Stimulated activated naive CD4-positive, alpha-beta T cell (primary cell): Measurements from ENCODE around the gene ODAPH.
"Not testable (repeated sequence)": the region's sequence is repeated elsewhere in the genome, so short reads cannot be mapped to it uniquely, and the experiment has no call there.

Experiments
- DNase-seq, 6 experiments: peaks; one replicate each; lab custom pipeline; 2025; lab: John Stamatoyannopoulos, UW

Gene ODAPH

GRCh38 chr4:75555294-75556164 lies at the start of gene ODAPH:
ODAPH (plus strand) TSS chr4:75556066; CDS start chr4:75556083, 17 bp downstream.
- no peak for DNase-seq

- DNase-seq: not testable (repeated sequence)
Observed at GRCh38 chr4:75509592-75509991, 46.3 kb upstream of the ODAPH start.

- DNase-seq: no peak
Observed at GRCh38 chr4:75511841-75512240, 44.0 kb upstream of the ODAPH start.

GRCh38 chr4:75512386-75513211 lies 43.3 kb upstream of the ODAPH start:
- DNase-seq: no peak

GRCh38 chr4:75513526-75514130 lies 42.2 kb upstream of the ODAPH start:
- DNase-seq: no peak

GRCh38 chr4:75514131-75514948 lies 41.5 kb upstream of the ODAPH start, which contains the start of the genes RCHY1 and THAP6:
RCHY1 (minus strand) TSS chr4:75514403; CDS start chr4:75514286, 117 bp downstream.
THAP6 (plus strand) TSS chr4:75514473; CDS start chr4:75515453, 980 bp downstream.
- DNase-seq: peak; percentile 89 to 95 (median 91)

- peak in 2 of 6 experiments; percentile 9 to 24 for DNase-seq
Observed at GRCh38 chr4:75514949-75515612, 40.8 kb upstream of the ODAPH start.

- DNase-seq: no peak
Observed at GRCh38 chr4:75516144-75516543, 39.7 kb upstream of the ODAPH start.

- not testable (repeated sequence) for DNase-seq
Observed at GRCh38 chr4:75519452-75519851, 36.4 kb upstream of the ODAPH start.

- no peak for DNase-seq
Observed at GRCh38 chr4:75525086-75525485, 30.8 kb upstream of the ODAPH start.

GRCh38 chr4:75525910-75526309 lies 30.0 kb upstream of the ODAPH start:
- no peak for DNase-seq

- no peak for DNase-seq
Observed at GRCh38 chr4:75527482-75527881, 28.4 kb upstream of the ODAPH start.

GRCh38 chr4:75530556-75531322 lies 25.1 kb upstream of the ODAPH start:
- DNase-seq: no peak

GRCh38 chr4:75531536-75532143 lies 24.2 kb upstream of the ODAPH start:
- not testable (repeated sequence) for DNase-seq

GRCh38 chr4:75533339-75533887 lies 22.5 kb upstream of the ODAPH start:
- not testable (repeated sequence) for DNase-seq

- not testable (repeated sequence) for DNase-seq
Observed at GRCh38 chr4:75533926-75534325, 21.9 kb upstream of the ODAPH start.

- DNase-seq: not testable (repeated sequence)
Observed at GRCh38 chr4:75537308-75537707, 18.6 kb upstream of the ODAPH start.

GRCh38 chr4:75542824-75543223 lies 13.0 kb upstream of the ODAPH start:
- DNase-seq: no peak

GRCh38 chr4:75544220-75544619 lies 11.6 kb upstream of the ODAPH start:
- DNase-seq: not testable (repeated sequence)
